Upper lobe of left lung (tissue), 6 donors: ENCODE results near the gene CACNB3. TPM values are rescaled to one million over a fixed set of nuclear protein-coding genes. Genes with fewer than 3 reads are reported as not detected.
"Not testable (repeated sequence)": the region's sequence is repeated elsewhere in the genome, so short reads cannot be mapped to it uniquely, and the experiment has no call there.

Source experiments
- ATAC-seq, 2 donors: fragments of 200-7000 bp; cut with Tn5 transposase; one replicate each; pipeline ENCODE4 v1.9.1; 2022; ENCODE audit warnings: mild to moderate bottlenecking in 2 of 2, moderate library complexity in 2 of 2; ENCODE audit not compliant: low FRiP score in 2 of 2
- DNase-seq, 2 donors: peaks; one replicate each; pipeline ENCODE4 v3.0.0-alpha.2; 2019 to 2020
- H3K27ac ChIP-seq, 4 donors: fragments of 200-600 bp; sonication (generic); one replicate each; pipeline ENCODE4 v1.5.1; 2016 to 2019
- H3K27me3 ChIP-seq, 4 donors: fragments of 200-600 bp; sonication (generic); one replicate each; pipeline ENCODE4 v1.5.1; 2017 to 2019
- H3K36me3 ChIP-seq, 4 donors: fragments of 200-600 bp; sonication (generic); one replicate each; pipeline ENCODE4 v1.5.1; 2016 to 2019
- H3K4me1 ChIP-seq, 4 donors: fragments of 200-600 bp; sonication (generic); one replicate each; pipeline ENCODE4 v1.5.1; 2018 to 2019
- H3K4me3 ChIP-seq, 4 donors: fragments of 200-600 bp; sonication (generic); one replicate each; pipeline ENCODE4 v1.5.1; 2017 to 2019; ENCODE audit warnings: mild to moderate bottlenecking in 2 of 4, moderate library complexity in 1 of 4
- H3K9me3 ChIP-seq, 4 donors: fragments of 200-600 bp; sonication (generic); one replicate each; pipeline ENCODE4 v1.5.1; 2018 to 2019
- CTCF ChIP-seq, 6 experiments: fragments of 450-650 bp in 4 of 6; fragments of 200-600 bp in 2 of 6; sonication (generic) in 2 of 6; IDR thresholded peaks; one replicate each; pipeline ENCODE4 v1.5.1; 2016 to 2019; ENCODE audit warnings: antibody characterized with exemption in 6 of 6
- EP300 ChIP-seq, 4 donors: sonication (generic); formaldehyde crosslinking; IDR thresholded peaks; one replicate each; pipeline ENCODE4 v1.5.1; 2017; ENCODE audit warnings: antibody characterized with exemption in 4 of 4, control low read depth in 2 of 4
- POLR2A ChIP-seq, 4 donors: fragments of 450-650 bp; IDR thresholded peaks; one replicate each; pipeline ENCODE4 v1.5.1; 2016 to 2017; ENCODE audit warnings: antibody characterized with exemption in 4 of 4, mild to moderate bottlenecking in 2 of 4
- POLR2AphosphoS5 ChIP-seq, 2 donors: sonication (generic); formaldehyde crosslinking; IDR thresholded peaks; one replicate each; pipeline ENCODE4 v1.5.1; 2017; ENCODE audit warnings: antibody characterized with exemption in 2 of 2
- WGBS, 2 donors: methylation state at CpG; one replicate each; pipeline ENCODE4 v1.1.5; 2017 to 2018; 5-methylcytosine and 5-hydroxymethylcytosine counted together
- total RNA-seq, 6 donors: library from RNA; depleted of rRNA in 4 of 6; stranded (reverse); fragments of >200 nt in 4 of 6; gene quantifications; one replicate each; pipeline versions ENCODE4 v1.1.0 to v1.2.1, GENCODE V29; 2016 to 2021
- donor health status: DM: no; HTN: no; CAD: no; lungs with moderate emphysema.
- donor health status: DM: no; HTN: yes; CAD: no; lungs with severe emphysema.

Gene CACNB3
- total RNA-seq, 6 donors from 2014 or later, result 9.1 to 21.2 (median 14.3) TPM

- Histone ChIP-seq H3K4me1 (peaks cover 6 to 11% (median 8%) of the 10 kb centered on the region in 4 donors), H3K4me3 (no peak overlapping the region), H3K9me3 (no peaks in the 10 kb centered on the region), H3K36me3 (peaks cover 3 to 12% (median 6%) of the 10 kb centered on the region in 4 donors), H3K27me3 (no peaks in the 10 kb centered on the region), H3K27ac (no peak overlapping the region)
- DNase-seq (no peak), ATAC-seq (no peak)
- 55 to 66% methylated on average over 1 to 2 of the region's 2 CpGs for WGBS, 2 donors
- TF ChIP-seq CTCF (IDR thresholded peaks at IDR 0.05), result no peak
- TF ChIP-seq EP300 (IDR thresholded peaks at IDR 0.05), result no peak
- no peak for TF ChIP-seq POLR2AphosphoS5 (IDR thresholded peaks at IDR 0.05)
- TF ChIP-seq POLR2A (IDR thresholded peaks at IDR 0.05), result no peak
Observed at GRCh38 chr12:48856379-48856778, 38.1 kb downstream of the CACNB3 start.

- H3K36me3 ChIP-seq, result peaks cover 3 to 12% (median 6%) of the 10 kb centered on the region in 4 donors
- H3K4me3 ChIP-seq, result no peak overlapping the region
- H3K27ac ChIP-seq, result no peak overlapping the region
- no peaks in the 10 kb centered on the region for H3K27me3 ChIP-seq
- ATAC-seq (no peak), DNase-seq (no peak)
- peaks cover 6 to 8% (median 6%) of the 10 kb centered on the region in 4 donors for H3K4me1 ChIP-seq
- no peaks in the 10 kb centered on the region for H3K9me3 ChIP-seq
- 86 to 88% methylated on average over 13 of the region's 13 CpGs for WGBS, 2 donors
- no peak for TF ChIP-seq POLR2AphosphoS5 (IDR thresholded peaks at IDR 0.05)
- TF ChIP-seq POLR2A (IDR thresholded peaks at IDR 0.05), result no peak
- no peak for TF ChIP-seq EP300 (IDR thresholded peaks at IDR 0.05)
- no peak for TF ChIP-seq CTCF (IDR thresholded peaks at IDR 0.05)
Observed at GRCh38 chr12:48857278-48857994, 39.1 kb downstream of the CACNB3 start.

GRCh38 chr12:48858043-48858442 is 39.7 kb downstream of the CACNB3 start:
- H3K27ac ChIP-seq, result no peak overlapping the region
- H3K27me3 ChIP-seq, result no peaks in the 10 kb centered on the region
- 81% methylated on average over 8 of the region's 8 CpGs for WGBS, 2 donors
- peaks cover 0 to 2% (median under 1%) of the 10 kb centered on the region in 4 donors for H3K4me1 ChIP-seq
- TF ChIP-seq EP300 (IDR thresholded peaks at IDR 0.05) (no peak), CTCF (IDR thresholded peaks at IDR 0.05) (no peak), POLR2A (IDR thresholded peaks at IDR 0.05) (no peak), POLR2AphosphoS5 (IDR thresholded peaks at IDR 0.05) (no peak)
- no peaks in the 10 kb centered on the region for H3K9me3 ChIP-seq
- DNase-seq, result no peak
- H3K4me3 ChIP-seq, result no peak overlapping the region
- peaks cover 3 to 12% (median 6%) of the 10 kb centered on the region in 4 donors for H3K36me3 ChIP-seq
- no peak for ATAC-seq

GRCh38 chr12:48859607-48860006 is 41.3 kb downstream of the CACNB3 start:
- no peak for DNase-seq
- peaks cover 0 to 15% (median 4%) of the 10 kb centered on the region in 4 donors for H3K4me1 ChIP-seq
- TF ChIP-seq CTCF (IDR thresholded peaks at IDR 0.05) (no peak), EP300 (IDR thresholded peaks at IDR 0.05) (no peak), POLR2AphosphoS5 (IDR thresholded peaks at IDR 0.05) (no peak), POLR2A (IDR thresholded peaks at IDR 0.05) (no peak)
- no peaks in the 10 kb centered on the region for H3K27me3 ChIP-seq
- no peak overlapping the region for H3K27ac ChIP-seq
- H3K9me3 ChIP-seq, result no peaks in the 10 kb centered on the region
- WGBS, 2 donors, result 93 to 96% methylated on average over 5 of the region's 5 CpGs
- ATAC-seq, result no peak
- peaks cover 3 to 12% (median 6%) of the 10 kb centered on the region in 4 donors for H3K36me3 ChIP-seq
- H3K4me3 ChIP-seq, result no peak overlapping the region

- H3K4me3 ChIP-seq, DNase-seq, H3K27ac ChIP-seq, H3K9me3 ChIP-seq, H3K27me3 ChIP-seq, ATAC-seq: not testable (repeated sequence)
- Histone ChIP-seq H3K36me3 (peaks cover 3 to 12% (median 6%) of the 10 kb centered on the region in 4 donors), H3K4me1 (peaks cover 6 to 21% (median 10%) of the 10 kb centered on the region in 4 donors)
- 72 to 84% methylated on average over 5 of the region's 5 CpGs for WGBS, 2 donors
Observed at GRCh38 chr12:48860236-48860635, 41.9 kb downstream of the CACNB3 start.
